Aorta (tissue), 5 donors: Measurements from ENCODE around the gene TBC1D13. TPM values are rescaled to one million over a fixed set of nuclear protein-coding genes. Genes with fewer than 3 reads are reported as not detected.
A peak's percentile ranks its signal among the peaks of the same experiment; 100 is the strongest.
"Not testable (repeated sequence)": the region's sequence is repeated elsewhere in the genome, so short reads cannot be mapped to it uniquely, and the experiment has no call there.

Experiments
- ATAC-seq: fragments of 200-7000 bp; cut with Tn5 transposase; one replicate; pipeline ENCODE4 v1.9.1; 2022; ENCODE audit warnings: moderate library complexity; ENCODE audit not compliant: low FRiP score
- DNase-seq, 2 donors: peaks; one replicate each; pipeline ENCODE4 v3.0.0-alpha.2; 2020
- H3K27ac ChIP-seq, 2 donors: one replicate each; pipeline ENCODE4 v1.5.1; 2013; ENCODE audit warnings: low read length in 2 of 2, mild to moderate bottlenecking in 2 of 2, moderate library complexity in 2 of 2, control low read depth in 1 of 2, inconsistent platforms in 1 of 2, low read depth in 1 of 2
- H3K27me3 ChIP-seq, 2 donors: one replicate each; pipeline ENCODE4 v1.6.1; 2013; ENCODE audit warnings: control low read depth in 1 of 2, low read length in 1 of 2, mild to moderate bottlenecking in 1 of 2, moderate library complexity in 1 of 2; ENCODE audit not compliant: insufficient read depth in 2 of 2, control insufficient read depth in 1 of 2
- H3K36me3 ChIP-seq, 2 donors: one replicate each; pipeline ENCODE4 v1.6.1; 2013; ENCODE audit warnings: control low read depth in 1 of 2, low read length in 1 of 2, mild to moderate bottlenecking in 1 of 2; ENCODE audit not compliant: insufficient read depth in 2 of 2, control insufficient read depth in 1 of 2
- H3K4me1 ChIP-seq, 2 donors: one replicate each; pipeline ENCODE4 v1.6.1; 2013; ENCODE audit warnings: low read length in 2 of 2, control low read depth in 1 of 2, mild to moderate bottlenecking in 1 of 2, moderate library complexity in 1 of 2; ENCODE audit not compliant: insufficient read depth in 2 of 2, control insufficient read depth in 1 of 2
- H3K4me3 ChIP-seq, 2 donors: one replicate each; pipeline ENCODE4 v1.5.1; 2013; ENCODE audit warnings: low read length in 2 of 2, control low read depth in 1 of 2, mild to moderate bottlenecking in 1 of 2
- H3K9me3 ChIP-seq: one replicate; pipeline ENCODE4 v1.6.1; 2013; ENCODE audit warnings: mild to moderate bottlenecking, low read length; ENCODE audit not compliant: control insufficient read depth
- WGBS, 2 donors: extraction: QIAGEN DNeasy Blood & Tissue Kit; methylation state at CpG; one replicate each; pipeline ENCODE4 v1.1.7; 2013; 5-methylcytosine and 5-hydroxymethylcytosine counted together
- intact Hi-C, 2 donors: fragments of 100-400 bp; cut with DNase I; formaldehyde crosslinking; loops; one replicate each; pipeline versions ENCODE4 v1.14.2 to v1.15.0; 2022
- polyA plus RNA-seq, 2 donors: library from polyadenylated mRNA; stranded (reverse); fragments of 200-250 nt; gene quantifications; one replicate each; pipeline ENCODE4 v1.2.3, GENCODE V29; 2013
- total RNA-seq, 2 donors: library from RNA; stranded (reverse); fragmentation: NEBNext Ultra II Directional; extraction: Animal tissue kit (Norgen Biotek cat#: 25700); gene quantifications; one replicate each; pipeline ENCODE4 v1.2.1, GENCODE V29; 2021
- donor health status: healthy with polysubstance abuse.
- donor health status: Bipolar disorder and iron deficiency.
- donor health status: DM: no; HTN: no; CAD: no.
- donor health status: DM: no; HTN: no; CAD: no.
- donor health status: DM: yes; HTN: yes; CAD: no.

The TBC1D13 gene
- total and polyA plus RNA-seq, 4 donors: 9.0 to 27.7 (median 22.6) TPM

GRCh38 chr9:128780093-128780492 lies 7.0 kb upstream of the TBC1D13 start:
- H3K27ac ChIP-seq, ATAC-seq, H3K27me3 ChIP-seq, H3K9me3 ChIP-seq, intact Hi-C loops, H3K4me1 ChIP-seq, H3K4me3 ChIP-seq, H3K36me3 ChIP-seq: not testable (repeated sequence)
- DNase-seq: peak in 1 of 2 donors; percentile 30
- WGBS, 2 donors: 88 to 93% methylated on average over 13 to 27 of the region's 27 CpGs

DNA sequence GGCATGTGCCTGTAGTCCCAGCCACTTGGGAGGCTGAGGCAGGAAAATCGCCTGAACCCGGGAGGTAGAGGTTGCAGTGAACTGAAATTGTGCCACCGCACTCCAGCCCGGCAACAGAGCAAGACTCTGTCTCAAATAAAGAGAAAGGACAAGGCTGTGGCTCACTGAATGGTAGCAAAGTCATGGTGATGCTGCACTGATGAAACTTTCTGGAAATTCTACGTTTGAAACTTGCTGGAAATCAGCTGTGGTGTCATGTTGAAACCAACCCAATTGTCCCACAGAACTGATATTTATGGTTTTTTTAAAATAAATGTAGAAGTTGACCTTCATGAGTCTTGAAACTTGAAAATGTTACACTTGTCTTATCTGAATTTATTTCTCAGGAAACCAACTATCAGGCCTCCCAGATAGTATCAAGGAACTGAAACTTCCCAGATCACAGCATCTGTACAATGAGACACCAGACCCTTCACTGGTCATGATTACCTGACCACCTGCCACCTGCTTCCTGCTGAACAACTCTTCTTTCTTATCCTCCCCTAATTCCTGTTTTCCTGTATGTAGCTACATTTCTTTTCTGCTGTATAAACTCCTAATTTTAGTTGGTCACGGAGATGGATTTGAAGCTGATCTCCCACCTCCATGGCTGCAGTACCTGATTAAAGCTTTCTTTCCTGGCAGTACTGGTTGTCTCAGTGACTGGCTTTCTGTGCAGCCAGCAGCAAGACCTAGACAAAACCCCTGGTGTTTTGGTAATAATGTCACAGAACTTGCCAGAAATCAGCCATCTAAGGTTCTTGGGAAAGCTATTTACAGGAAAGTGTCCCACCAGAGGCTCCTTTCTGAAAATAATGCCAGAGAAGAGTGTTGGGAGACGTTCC lies 5.6 kb upstream of the TBC1D13 start:
- DNase-seq: no peak
- no peaks in the 10 kb centered on the region for H3K4me1 ChIP-seq
- H3K27me3 ChIP-seq: no peaks in the 10 kb centered on the region
- H3K27ac ChIP-seq: no peak overlapping the region
- H3K36me3 ChIP-seq: no peaks in the 10 kb centered on the region
- H3K4me3 ChIP-seq: no peak overlapping the region
- WGBS, 2 donors: 73 to 79% methylated on average over 7 of the region's 7 CpGs
- intact Hi-C loops: no loop called here
- H3K9me3 ChIP-seq: no peaks in the 10 kb centered on the region
- ATAC-seq: no peak

- ATAC-seq: no peak
- Histone ChIP-seq H3K4me3 (no peak overlapping the region), H3K4me1 (no peaks in the 10 kb centered on the region), H3K9me3 (no peaks in the 10 kb centered on the region), H3K27me3 (no peaks in the 10 kb centered on the region), H3K36me3 (no peaks in the 10 kb centered on the region), H3K27ac (no peak overlapping the region)
- WGBS, 2 donors: 79 to 81% methylated on average over 1 of the region's 1 CpG
- intact Hi-C loops: no loop called here
- DNase-seq: no peak
Measured at GRCh38 chr9:128782669-128783068, 4.4 kb upstream of the TBC1D13 start.

- Histone ChIP-seq H3K27me3 (no peaks in the 10 kb centered on the region), H3K4me1 (no peaks in the 10 kb centered on the region), H3K27ac (no peak overlapping the region), H3K36me3 (no peaks in the 10 kb centered on the region), H3K4me3 (no peak overlapping the region), H3K9me3 (no peaks in the 10 kb centered on the region)
- WGBS, 2 donors: 95 to 99% methylated on average over 6 of the region's 6 CpGs
- DNase-seq (no peak), ATAC-seq (no peak)
- intact Hi-C loops: no loop called here
Measured at GRCh38 chr9:128785427-128785826, 1.6 kb upstream of the TBC1D13 start.

DNA sequence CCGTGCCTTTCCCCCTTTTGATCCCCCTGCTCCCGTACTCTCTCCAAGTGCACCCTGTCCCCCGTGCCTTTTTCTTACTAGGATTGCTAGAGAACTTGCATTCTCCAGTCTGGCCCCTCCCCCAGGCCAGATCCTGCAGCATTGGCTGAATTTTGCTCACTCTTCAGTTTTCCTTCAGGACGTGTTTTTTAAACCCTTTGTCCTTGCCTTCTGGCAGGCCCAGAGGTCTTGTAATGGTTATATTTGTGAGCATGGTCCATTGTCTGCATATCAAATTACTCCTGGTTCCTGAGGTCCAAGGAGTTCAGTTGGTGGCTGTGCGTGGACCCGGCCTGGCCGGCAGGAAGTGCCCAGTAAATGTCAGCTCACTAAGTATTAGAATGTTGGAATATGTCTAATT lies 606 bp downstream of the TBC1D13 start:
- Histone ChIP-seq H3K27me3 (no peaks in the 10 kb centered on the region), H3K9me3 (no peaks in the 10 kb centered on the region), H3K4me1 (no peaks in the 10 kb centered on the region), H3K27ac (no peak overlapping the region), H3K4me3 (peak overlapping the region; percentile 73 to 90), H3K36me3 (peaks cover 0 to 4% of the 10 kb centered on the region in 2 donors)
- 0 to 2% methylated on average over 7 of the region's 7 CpGs for WGBS, 2 donors
- ATAC-seq (peak; percentile 30), DNase-seq (no peak)
- intact Hi-C loops: loop anchor here (1.0 to 2.0 kb wide), 2 partner anchors 15 kb away; no protein-coding TSS in a partner anchor

DNA sequence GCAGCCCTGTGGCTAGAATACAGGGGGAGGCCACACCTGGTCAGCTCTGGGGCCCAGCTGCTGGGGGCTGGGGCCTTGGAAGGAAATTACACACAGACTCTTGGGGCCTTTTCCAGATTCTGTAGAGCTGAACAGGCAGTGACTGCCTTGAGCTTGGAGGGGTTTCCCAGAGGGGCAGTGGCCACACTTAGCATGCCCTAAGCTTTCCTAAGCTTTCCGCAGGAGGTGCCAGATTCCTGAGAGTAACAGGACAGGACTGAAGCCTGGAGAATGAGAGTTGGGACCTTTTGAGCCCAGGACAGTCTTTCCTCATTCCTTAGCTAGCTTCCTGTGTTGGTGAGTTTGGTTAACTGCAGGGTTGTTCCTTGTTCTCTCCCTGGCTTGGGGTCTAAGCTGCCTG lies 1.4 kb downstream of the TBC1D13 start:
- Histone ChIP-seq H3K27ac (no peak overlapping the region), H3K36me3 (peaks cover 0 to 7% of the 10 kb centered on the region in 2 donors), H3K4me3 (no peak overlapping the region), H3K27me3 (no peaks in the 10 kb centered on the region), H3K4me1 (no peaks in the 10 kb centered on the region), H3K9me3 (no peaks in the 10 kb centered on the region)
- DNase-seq: no peak
- WGBS, 2 donors: 92% methylated on average over 1 of the region's 1 CpG
- intact Hi-C loops: no loop called here
- ATAC-seq: no peak

DNA sequence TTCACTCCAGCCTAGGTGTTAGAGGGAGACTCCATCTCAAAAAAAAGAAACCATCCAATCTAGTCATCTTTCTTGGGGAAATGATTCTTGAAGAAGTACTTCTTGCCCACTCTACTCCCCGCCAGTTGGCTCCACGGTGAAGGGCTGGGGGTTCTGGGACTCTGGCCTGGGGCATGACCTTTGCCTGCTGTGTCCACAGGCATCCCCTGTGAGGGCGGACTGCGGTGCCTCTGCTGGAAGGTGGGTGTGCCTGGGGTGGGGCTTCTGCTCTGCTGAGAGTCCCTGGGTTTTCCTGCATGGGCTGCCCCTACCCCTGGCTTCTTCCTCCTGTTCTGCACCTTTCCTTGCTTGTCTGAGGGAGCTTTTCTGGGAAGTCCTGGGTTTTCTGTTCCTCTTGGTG lies 3.5 kb downstream of the TBC1D13 start:
- Histone ChIP-seq H3K27me3 (no peaks in the 10 kb centered on the region), H3K27ac (no peak overlapping the region), H3K4me1 (no peaks in the 10 kb centered on the region), H3K36me3 (peaks cover 0 to 9% of the 10 kb centered on the region in 2 donors), H3K9me3 (no peaks in the 10 kb centered on the region), H3K4me3 (no peak overlapping the region)
- WGBS, 2 donors: 89 to 96% methylated on average over 4 of the region's 4 CpGs
- DNase-seq (no peak), ATAC-seq (no peak)
- intact Hi-C loops: no loop called here

- Histone ChIP-seq H3K4me1 (no peaks in the 10 kb centered on the region), H3K27me3 (no peaks in the 10 kb centered on the region), H3K4me3 (no peak overlapping the region), H3K36me3 (peaks cover 0 to 9% of the 10 kb centered on the region in 2 donors), H3K27ac (no peak overlapping the region), H3K9me3 (no peaks in the 10 kb centered on the region)
- intact Hi-C loops: no loop called here
- ATAC-seq: no peak
- 92 to 94% methylated on average over 9 of the region's 9 CpGs for WGBS, 2 donors
- no peak for DNase-seq
Measured at GRCh38 chr9:128792134-128792533, 5.1 kb downstream of the TBC1D13 start.
